GM12878 (cell line): ENCODE data around the gene PPP1R14B. TPM values are rescaled to one million over a fixed set of nuclear protein-coding genes. Genes with fewer than 3 reads are reported as not detected.

Experiments used
- ATAC-seq: fragments of 200-7000 bp; cut with Tn5 transposase; 3 replicates; pipeline ENCODE4 v1.9.1; 2020; ENCODE audit warnings: mild to moderate bottlenecking, moderate library complexity
- BruUV-seq: library from RNA; stranded (reverse); fragments of 400-500 nt; replicated peaks from 2 replicates; lab custom pipeline; 2021; lab: Mats Ljungman, UMichigan
- CTCF ChIA-PET: fragments of 300-600 bp; sonication (Branson Sonifier 250); formaldehyde crosslinking; extraction: SDS; loops from one replicate; lab custom pipeline; 2021; ENCODE audit warnings: inconsistent platforms; lab: Yijun Ruan, JAX
- POLR2A ChIA-PET: fragments of 350-600 bp; formaldehyde crosslinking; extraction: SDS; loops from one replicate; lab custom pipeline; 2021; ENCODE audit warnings: inconsistent platforms; lab: Charles Lee
- RAD21 ChIA-PET: fragments of 300-600 bp; sonication (Branson Sonifier 250); formaldehyde crosslinking; loops from one replicate; lab custom pipeline; 2023; ENCODE audit warnings: antibody characterized with exemption; ENCODE audit not compliant: unreplicated experiment; lab: Charles Lee
- SMC1A ChIA-PET: fragments of 300-600 bp; sonication (Branson Sonifier 250); formaldehyde crosslinking; loops from one replicate; lab custom pipeline; 2023; ENCODE audit not compliant: unreplicated experiment, uncharacterized antibody; lab: Charles Lee
- DNase-seq: peaks from one replicate; pipeline ENCODE4 v3.0.0-alpha.2; 2011; ENCODE audit warnings: low read depth, low spot score
- FAIRE-seq: peaks from 3 replicates; lab custom pipeline; 2011; peaks lifted over from hg19 to GRCh38; lab: Jason Lieb, UNC
- H2AFZ ChIP-seq: 2 replicates; pipeline ENCODE4 v1.6.0; 2011; ENCODE audit warnings: low read depth, low read length, control low read depth; ENCODE audit not compliant: control insufficient read depth
- H3K27ac ChIP-seq: 2 replicates; pipeline ENCODE4 v1.5.1; 2011; ENCODE audit warnings: control low read depth; ENCODE audit not compliant: control insufficient read depth, insufficient read depth
- H3K27me3 ChIP-seq, 2 experiments: replicated peaks in 1 of 2; 2 replicates each; pipeline versions ENCODE4 v1.6.0 to v1.6.1; 2011; ENCODE audit warnings: low read length in 1 of 2; ENCODE audit not compliant: control insufficient read depth in 2 of 2, insufficient read depth in 2 of 2
- H3K36me3 ChIP-seq, 2 experiments: 2 replicates each; pipeline ENCODE4 v1.5.1; 2011; ENCODE audit warnings: low read length in 1 of 2; ENCODE audit not compliant: control insufficient read depth in 2 of 2, insufficient read depth in 2 of 2
- H3K4me1 ChIP-seq: 2 replicates; pipeline ENCODE4 v1.6.1; 2011; ENCODE audit warnings: mild to moderate bottlenecking, low read length, moderate library complexity, mixed read lengths; ENCODE audit not compliant: control insufficient read depth, insufficient read depth
- H3K4me2 ChIP-seq: 2 replicates; pipeline ENCODE4 v1.6.0; 2011; ENCODE audit warnings: control low read depth; ENCODE audit not compliant: control insufficient read depth, insufficient read depth
- H3K4me3 ChIP-seq: fragments of 200-600 bp; sonication (generic); 2 replicates; pipeline ENCODE4 v1.5.1; 2016
- H3K79me2 ChIP-seq: 2 replicates; pipeline ENCODE4 v1.6.0; 2011; ENCODE audit warnings: low read length; ENCODE audit not compliant: control insufficient read depth, insufficient read depth
- H3K9ac ChIP-seq: 2 replicates; pipeline ENCODE4 v1.8.0; 2011; ENCODE audit warnings: low read length, control low read depth, mixed read lengths; ENCODE audit not compliant: control insufficient read depth, insufficient read depth
- H3K9me3 ChIP-seq: replicated peaks from 3 replicates; pipeline ENCODE4 v1.5.1; 2011; ENCODE audit warnings: mild to moderate bottlenecking, low read length; ENCODE audit not compliant: control insufficient read depth, insufficient read depth
- H4K20me1 ChIP-seq: 2 replicates; pipeline ENCODE4 v1.6.0; 2011; ENCODE audit not compliant: control insufficient read depth, insufficient read depth
- EGR1 ChIP-seq, 2 experiments: IDR thresholded peaks; 1 replicate in 1 of 2; 2 replicates in 1 of 2; pipeline ENCODE4 v1.6.1; 2011 to 2012; ENCODE audit warnings: low read depth in 2 of 2, low read length in 2 of 2, borderline replicate concordance in 1 of 2, mild to moderate bottlenecking in 1 of 2, moderate library complexity in 1 of 2
- ELK1 ChIP-seq: IDR thresholded peaks from 2 replicates; pipeline ENCODE4 v1.6.1; 2012; ENCODE audit warnings: low read depth, low read length, improper control_type of control experiment
- HSF1 ChIP-seq: fragments of 150-350 bp; IDR thresholded peaks from 2 replicates; pipeline ENCODE4 v1.6.1; 2014; ENCODE audit warnings: mild to moderate bottlenecking, low read depth, low read length
- IRF5 ChIP-seq: fragments of 450-650 bp; IDR thresholded peaks from 2 replicates; pipeline ENCODE4 v1.6.1; 2017; ENCODE audit warnings: borderline replicate concordance
- MYC ChIP-seq: IDR thresholded peaks from 2 replicates; pipeline ENCODE4 v1.6.1; 2011; ENCODE audit warnings: mild to moderate bottlenecking, low read length, moderate library complexity, inconsistent platforms; ENCODE audit not compliant: insufficient read depth, insufficient replicate concordance, insufficient read length, severe bottlenecking
- PKNOX1 ChIP-seq: fragments of 450-650 bp; IDR thresholded peaks from 2 replicates; pipeline ENCODE4 v1.6.1; 2016; ENCODE audit warnings: mild to moderate bottlenecking
- SIN3A ChIP-seq: IDR thresholded peaks from 2 replicates; pipeline ENCODE4 v1.6.1; 2012; ENCODE audit warnings: low read depth, low read length, improper control_type of control experiment
- STAT3 ChIP-seq: IDR thresholded peaks from 2 replicates; pipeline ENCODE4 v1.6.1; 2011; ENCODE audit warnings: low read depth, low read length, improper control_type of control experiment
- TBL1XR1 ChIP-seq: IDR thresholded peaks from 2 replicates; pipeline ENCODE4 v1.6.1; 2012; ENCODE audit warnings: low read depth, low read length, improper control_type of control experiment
- ZBED1 ChIP-seq: IDR thresholded peaks from 2 replicates; pipeline ENCODE4 v1.6.1; 2016; ENCODE audit warnings: borderline replicate concordance
- ZBTB33 ChIP-seq: fragments of 450-650 bp; IDR thresholded peaks from 2 replicates; pipeline ENCODE4 v1.6.1; 2017; ENCODE audit warnings: mild to moderate bottlenecking
- ZNF592 ChIP-seq: fragments of 450-650 bp; IDR thresholded peaks from 2 replicates; pipeline ENCODE4 v1.6.1; 2017; ENCODE audit warnings: mild to moderate bottlenecking, moderate library complexity
- WGBS: methylation state at CpG from one replicate; pipeline ENCODE4 v1.1.6; 2016; ENCODE audit warnings: low lambda C conversion rate; ENCODE audit not compliant: insufficient replicate concordance, insufficient coverage; ENCODE audit errors: missing lambda C conversion rate; 5-methylcytosine and 5-hydroxymethylcytosine counted together
- in situ Hi-C: fragments of 300-500 bp; cut with MboI; formaldehyde crosslinking; loops from 9 replicates; pipeline ENCODE4 v1.14.3; 2018; ENCODE audit warnings: mixed read lengths
- intact Hi-C: fragments of 100-400 bp; cut with micrococcal nuclease; formaldehyde crosslinking; loops from one replicate; pipeline ENCODE4 v1.14.2; 2022; ENCODE audit not compliant: unreplicated experiment
- polyA plus RNA-seq, 11 experiments: library from polyadenylated mRNA; depleted of rRNA in 4 of 11; unstranded in 6 of 11; stranded (reverse) in 5 of 11; fragments of >200 nt; fragmentation: Nextera tagmentation in 4 of 11; fragmentation: Illumina TruSeq in 1 of 11; extraction: Ambion mirVana in 4 of 11; extraction: Trizol in 1 of 11; gene quantifications; 1 replicate in 1 of 11; 2 replicates in 10 of 11; pipeline versions ENCODE4 v1.2.1 to v1.2.3, GENCODE V29; 2011 to 2016; ENCODE audit warnings: inconsistent platforms in 2 of 11, missing spikeins in 2 of 11, low read depth in 1 of 11
- total RNA-seq, 4 experiments: library from RNA; depleted of rRNA in 3 of 4; stranded (reverse); fragments of >200 nt in 3 of 4; fragmentation: Illumina TruSeq in 1 of 4; extraction: Trizol in 1 of 4; gene quantifications; 2 replicates each; pipeline versions ENCODE4 v1.2.1 to v1.2.3, GENCODE V29; 2013 to 2021

Gene PPP1R14B
- total and polyA plus RNA-seq, 10 of the 15 experiments (the other 5 are each of a cell fraction or from before 2014, with no cell fraction given), result 8.4 to 283 (median 124) TPM

- H3K79me2 ChIP-seq, result no peaks in the 10 kb centered on the region
- BruUV-seq, result no TSS peak
- POLR2A ChIA-PET, result no interaction called here
- intact Hi-C loops, result no loop called here
- no peaks in the 10 kb centered on the region for H3K4me1 ChIP-seq
- in situ Hi-C loops, result no loop called here
- H2AFZ ChIP-seq, result no peak overlapping the region
- SMC1A ChIA-PET, result interaction anchor here (0.6 to 1.5 kb wide), 2 partner anchors 8 to 342 kb away, joined by 3 to 5 read pairs; partner anchors contain the start of gene FERMT3
- no peak overlapping the region for H3K9ac ChIP-seq
- peaks cover 46 to 51% of the 10 kb centered on the region in 2 experiments for H3K36me3 ChIP-seq
- no peaks in the 10 kb centered on the region for H4K20me1 ChIP-seq
- DNase-seq, result no peak
- no peak for FAIRE-seq
- CTCF ChIA-PET, result interaction anchor here (1.6 kb wide), 1 partner anchor 102 kb away, joined by 5 read pairs; the partner anchor contains the start of gene CATSPERZ
- WGBS, result 100% methylated on average over 2 of the region's 2 CpGs
- no peaks in the 10 kb centered on the region for H3K27me3 ChIP-seq
- no peak for ATAC-seq
- H3K27ac ChIP-seq, result no peak overlapping the region
- RAD21 ChIA-PET, result no interaction called here
- no peak overlapping the region for H3K4me3 ChIP-seq
- H3K9me3 ChIP-seq, result no peaks in the 10 kb centered on the region
- H3K4me2 ChIP-seq, result no peak overlapping the region
- TF ChIP-seq ZNF592 (no peak), IRF5 (no peak), TBL1XR1 (no peak), ELK1 (no peak), PKNOX1 (no peak), HSF1 (no peak), ZBED1 (no peak), EGR1 (IDR thresholded peaks at IDR 0.05; ENCODE audit: borderline replicate concordance in 1 of 2, low read depth in 2 of 2, low read length in 2 of 2) (no peak), STAT3 (no peak), SIN3A (no peak), ZBTB33 (no peak), MYC (no peak)
Observed at GRCh38 chr11:64198511-64198910, 48.2 kb downstream of the PPP1R14B start.
